Suppressor macrophage (primary cell): ENCODE measurements around the gene SLC25A6.
"Not testable (repeated sequence)": the region's sequence is repeated elsewhere in the genome, so short reads cannot be mapped to it uniquely, and the experiment has no call there.

Experiments used
- DNase-seq, 4 experiments: peaks; one replicate each; pipeline ENCODE4 v3.0.0-alpha.2; 2020 to 2022

SLC25A6 gene

DNA sequence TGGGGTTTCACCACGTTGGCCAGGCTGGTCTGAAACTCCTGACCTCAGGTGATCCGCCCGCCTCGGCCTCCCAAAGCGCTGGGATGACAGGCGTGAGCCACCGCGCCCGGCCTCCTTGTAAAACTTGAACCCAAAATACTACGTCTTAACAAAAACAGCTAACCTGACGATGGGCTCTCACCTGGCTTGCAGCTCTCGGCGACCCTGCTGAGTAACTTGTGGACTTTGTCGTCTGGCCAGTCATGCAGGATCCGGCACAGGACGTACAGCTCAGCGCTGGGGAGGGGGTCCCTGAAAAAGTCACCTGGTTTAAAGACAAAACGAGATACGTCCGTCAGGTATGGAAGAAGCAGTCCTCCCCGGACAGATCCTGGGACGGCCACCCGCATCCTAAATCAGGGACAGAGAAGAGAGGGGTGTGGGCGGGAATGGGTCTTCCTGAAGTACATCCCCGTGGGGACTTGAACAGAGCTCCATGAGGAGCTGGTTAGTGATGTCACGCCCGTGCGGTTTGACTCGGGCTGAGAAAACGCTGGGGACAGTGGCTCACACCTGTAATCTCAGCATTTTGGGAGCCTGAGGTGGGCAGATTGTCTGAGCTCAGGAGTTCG, 20.7 kb upstream of the SLC25A6 start:
- DNase-seq: no peak

DNA sequence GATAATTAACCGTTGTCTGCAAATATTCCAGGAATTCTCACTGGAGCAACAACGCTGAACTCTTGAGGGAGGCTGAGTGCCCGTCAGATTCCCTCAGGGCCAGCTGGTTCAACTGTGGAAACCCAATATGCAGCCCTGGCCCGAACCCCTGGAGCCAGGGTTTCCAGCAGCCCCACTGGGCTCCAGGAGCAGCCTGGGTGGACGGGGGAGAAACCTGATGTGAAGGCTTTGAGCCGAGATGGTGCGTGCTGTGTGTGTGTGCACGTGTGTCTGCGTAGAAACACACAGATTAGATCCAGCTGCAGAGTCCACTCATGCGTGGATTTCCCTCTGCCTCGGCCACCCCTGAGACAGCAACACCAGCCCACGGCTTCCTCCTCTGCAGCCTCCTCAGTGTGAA, 19.4 kb upstream of the SLC25A6 start:
- DNase-seq: no peak

DNA sequence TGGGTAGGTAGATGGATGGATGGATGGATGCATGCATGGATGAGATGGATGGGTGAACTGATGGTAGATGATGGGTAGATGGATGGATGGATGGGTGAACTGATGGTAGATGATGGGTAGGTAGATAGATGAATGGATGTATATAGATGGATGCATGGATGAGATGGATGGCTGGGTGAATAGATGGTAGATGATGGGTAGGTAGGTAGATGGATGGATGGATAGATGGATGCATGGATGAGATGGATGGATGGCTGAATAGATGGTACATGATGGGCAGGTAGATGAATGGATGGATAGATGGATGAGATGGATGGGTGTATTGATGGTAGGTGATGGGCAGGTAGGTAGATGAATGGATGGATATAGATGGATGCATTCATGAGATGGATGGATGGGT, 15.1 kb upstream of the SLC25A6 start:
- no peak for DNase-seq

DNA sequence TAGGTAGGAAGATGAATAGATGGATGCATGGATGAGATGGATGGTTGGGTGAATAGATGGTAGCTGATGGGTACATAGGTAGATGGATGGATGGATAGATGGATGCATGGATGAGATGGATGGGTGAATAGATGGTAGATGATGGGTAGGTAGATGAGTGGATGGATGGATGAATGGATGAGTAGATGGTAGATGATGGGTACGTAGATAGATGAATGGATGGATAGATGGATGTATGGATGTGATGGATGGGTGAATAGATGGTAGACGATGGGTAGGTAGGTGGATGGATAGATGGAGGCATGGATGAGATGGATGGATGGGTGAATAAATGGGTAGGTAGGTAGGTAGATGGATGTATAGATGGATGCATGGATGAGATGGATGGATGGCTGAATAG, 13.9 kb upstream of the SLC25A6 start:
- DNase-seq: not testable (repeated sequence)

DNA sequence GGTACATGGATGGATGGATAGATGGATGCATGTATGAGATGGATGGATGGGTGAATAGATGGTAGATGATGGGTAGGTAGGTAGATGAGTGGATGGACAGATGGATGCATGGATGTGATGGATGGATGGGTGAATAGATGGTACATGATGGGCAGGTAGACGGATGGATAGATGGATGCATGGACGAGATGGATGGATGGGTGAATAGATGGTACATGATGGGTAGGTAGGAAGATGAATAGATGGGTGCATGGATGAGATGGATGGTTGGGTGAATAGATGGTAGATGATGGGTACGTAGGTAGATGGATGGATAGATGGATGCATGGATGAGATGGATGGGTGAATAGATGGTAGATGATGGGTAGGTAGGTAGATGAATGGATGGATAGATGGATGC, 12.0 kb upstream of the SLC25A6 start:
- not testable (repeated sequence) for DNase-seq

DNA sequence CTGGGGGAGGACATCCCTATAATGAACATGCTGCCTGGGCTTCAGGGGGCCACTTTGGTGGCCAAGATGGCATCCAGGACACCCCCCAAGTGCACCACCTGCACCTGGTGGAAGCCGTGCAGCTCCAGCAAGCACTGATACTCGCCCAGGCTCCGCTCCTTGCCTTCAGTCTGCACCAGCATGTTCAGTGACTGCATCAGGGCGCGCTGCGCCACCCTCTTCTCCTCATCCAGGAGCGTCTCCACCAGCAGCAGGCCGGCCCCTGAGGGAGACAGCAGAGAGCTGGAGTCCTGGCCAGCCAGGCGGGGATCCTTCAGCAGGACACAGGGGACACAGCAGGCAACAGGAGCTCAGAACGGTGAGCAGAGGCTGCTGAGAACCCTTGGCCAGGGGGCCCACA, 11.3 kb upstream of the SLC25A6 start:
- DNase-seq: no peak

DNA sequence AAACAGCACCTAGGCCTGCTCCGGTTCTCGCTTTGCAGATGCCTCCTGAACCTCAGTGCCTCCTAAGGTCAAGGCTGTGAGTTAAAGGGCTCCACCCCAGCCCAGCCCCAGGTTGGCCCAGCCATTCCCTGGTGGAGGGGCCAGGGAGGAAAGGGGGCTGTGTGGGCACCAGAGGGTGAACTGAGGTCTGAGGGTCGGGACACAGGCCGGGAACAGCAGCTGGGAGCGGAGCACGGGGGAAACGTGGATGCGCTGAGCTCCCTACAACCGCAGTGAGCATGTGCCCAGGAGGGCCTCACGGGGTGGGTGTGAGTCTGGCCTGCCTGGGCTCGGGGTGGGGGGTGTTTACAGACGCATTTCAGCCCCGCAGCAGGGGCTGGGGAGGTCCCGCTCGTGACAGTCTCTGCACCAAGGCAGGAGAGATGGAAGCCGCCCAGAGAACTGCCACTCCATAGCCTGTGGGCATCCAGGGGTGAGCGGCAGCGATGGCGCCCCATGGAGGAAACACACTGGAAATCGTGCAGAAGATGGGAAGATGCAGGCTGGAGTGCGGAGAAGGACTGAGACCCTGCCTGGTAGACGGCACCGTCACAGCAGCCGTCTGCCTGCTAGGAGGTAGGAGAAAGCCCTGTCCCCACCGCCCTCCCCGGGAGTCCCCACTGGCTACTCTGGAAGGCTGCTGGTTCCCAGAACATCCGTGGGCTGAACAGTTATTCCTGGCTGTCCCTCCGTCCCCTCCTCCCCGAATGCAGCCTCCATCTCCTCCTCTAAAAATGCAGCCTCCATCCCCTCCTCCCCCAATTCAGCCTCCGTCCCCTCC, 9.9 kb upstream of the SLC25A6 start:
- DNase-seq: no peak

DNA sequence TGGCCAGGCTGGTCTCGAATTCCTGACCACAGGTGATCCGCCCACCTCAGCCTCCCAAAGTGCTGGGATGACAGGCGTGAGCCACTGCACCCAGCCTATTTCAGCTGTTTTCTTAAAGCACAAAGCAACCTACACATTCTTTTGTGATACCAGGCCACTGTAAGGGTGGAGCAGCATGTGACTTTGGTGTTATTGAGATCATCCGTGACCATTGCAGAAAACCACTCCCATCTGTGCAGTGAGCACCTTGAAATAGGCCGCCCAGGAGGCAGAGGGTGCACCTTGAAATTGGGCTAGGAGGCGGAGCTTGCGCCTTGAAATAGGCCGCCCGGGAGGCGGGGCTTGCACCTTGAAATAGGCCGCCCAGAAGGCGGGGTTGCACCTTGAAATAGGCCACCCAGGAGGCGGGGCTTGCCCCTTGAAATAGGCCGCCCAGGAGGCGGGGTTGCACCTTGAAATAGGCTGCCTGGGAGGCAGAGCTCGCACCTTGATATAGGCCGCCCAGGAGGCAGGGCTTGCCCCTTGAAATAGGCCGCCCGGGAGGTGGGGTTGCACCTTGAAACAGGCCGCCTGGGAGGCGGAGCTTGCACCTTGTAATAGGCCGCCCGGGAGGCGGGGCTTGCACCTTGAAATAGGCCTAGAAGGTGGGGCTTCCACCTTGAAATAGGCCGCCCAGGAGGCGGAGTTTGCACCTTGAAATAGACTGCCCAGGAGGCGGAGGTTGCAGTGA, 9.0 kb upstream of the SLC25A6 start:
- no peak for DNase-seq

DNA sequence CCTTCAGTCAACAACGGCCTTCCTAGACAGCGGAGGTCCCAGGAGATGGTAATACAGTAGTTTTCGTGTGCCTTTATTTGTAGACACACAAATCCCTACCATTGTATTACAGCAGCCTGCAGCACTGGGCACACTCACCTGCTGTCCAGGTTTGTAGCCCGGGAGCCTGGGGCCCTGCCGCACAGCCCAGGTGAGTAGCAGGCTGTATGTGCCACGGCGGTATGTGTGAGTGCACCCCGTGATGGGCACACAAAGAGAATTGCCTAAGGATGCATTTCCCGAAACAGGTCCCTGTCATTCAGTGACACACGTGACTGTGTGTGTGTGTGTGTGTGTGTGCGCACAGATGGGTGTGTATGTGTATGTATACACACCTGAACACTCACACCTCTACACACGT, 8.1 kb upstream of the SLC25A6 start:
- no peak for DNase-seq

DNA sequence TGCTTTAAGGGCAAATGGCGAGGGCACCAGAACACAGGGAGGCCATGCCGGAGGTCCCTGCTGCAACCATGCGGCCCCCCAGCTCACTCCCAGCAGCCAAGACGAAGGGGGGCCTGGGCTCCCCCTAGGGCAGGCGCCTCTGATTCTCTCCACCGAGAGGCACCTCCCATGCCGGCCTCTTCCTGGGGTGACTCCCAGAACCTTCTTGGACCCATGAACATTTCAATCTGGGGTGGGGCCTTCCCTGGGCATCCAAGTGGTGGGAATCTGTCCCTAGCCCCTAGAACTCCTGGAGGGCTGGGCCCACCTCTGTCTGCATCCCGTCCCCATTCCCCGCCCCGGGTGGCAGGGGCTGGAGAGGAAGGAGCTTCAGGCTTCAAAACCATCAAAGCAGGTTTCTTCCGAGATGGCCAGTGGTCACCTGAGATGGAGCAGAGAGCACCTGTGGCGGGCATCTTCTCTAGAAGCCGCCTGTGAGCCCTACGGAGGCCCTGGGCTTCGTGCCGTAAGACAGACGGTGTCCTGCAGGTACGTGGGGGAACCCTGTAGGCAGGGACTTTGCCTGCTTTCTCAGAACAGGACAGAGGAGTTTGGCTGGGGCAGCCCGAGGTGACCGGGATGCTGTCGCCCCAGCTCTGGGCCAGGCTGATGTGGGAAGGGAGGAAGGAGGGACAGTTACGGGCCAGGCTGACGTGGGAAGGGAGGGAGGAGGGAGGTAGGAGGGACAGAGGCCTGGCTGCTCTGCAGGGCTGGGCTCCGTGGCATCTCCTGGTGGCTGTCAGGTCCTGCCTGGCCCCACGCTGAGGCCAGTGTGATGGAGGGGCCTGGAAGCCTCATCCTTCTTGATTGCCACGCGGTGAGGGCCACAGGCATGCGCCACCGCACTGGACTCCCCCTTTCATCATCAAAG, 6.8 kb upstream of the SLC25A6 start:
- DNase-seq: no peak

DNA sequence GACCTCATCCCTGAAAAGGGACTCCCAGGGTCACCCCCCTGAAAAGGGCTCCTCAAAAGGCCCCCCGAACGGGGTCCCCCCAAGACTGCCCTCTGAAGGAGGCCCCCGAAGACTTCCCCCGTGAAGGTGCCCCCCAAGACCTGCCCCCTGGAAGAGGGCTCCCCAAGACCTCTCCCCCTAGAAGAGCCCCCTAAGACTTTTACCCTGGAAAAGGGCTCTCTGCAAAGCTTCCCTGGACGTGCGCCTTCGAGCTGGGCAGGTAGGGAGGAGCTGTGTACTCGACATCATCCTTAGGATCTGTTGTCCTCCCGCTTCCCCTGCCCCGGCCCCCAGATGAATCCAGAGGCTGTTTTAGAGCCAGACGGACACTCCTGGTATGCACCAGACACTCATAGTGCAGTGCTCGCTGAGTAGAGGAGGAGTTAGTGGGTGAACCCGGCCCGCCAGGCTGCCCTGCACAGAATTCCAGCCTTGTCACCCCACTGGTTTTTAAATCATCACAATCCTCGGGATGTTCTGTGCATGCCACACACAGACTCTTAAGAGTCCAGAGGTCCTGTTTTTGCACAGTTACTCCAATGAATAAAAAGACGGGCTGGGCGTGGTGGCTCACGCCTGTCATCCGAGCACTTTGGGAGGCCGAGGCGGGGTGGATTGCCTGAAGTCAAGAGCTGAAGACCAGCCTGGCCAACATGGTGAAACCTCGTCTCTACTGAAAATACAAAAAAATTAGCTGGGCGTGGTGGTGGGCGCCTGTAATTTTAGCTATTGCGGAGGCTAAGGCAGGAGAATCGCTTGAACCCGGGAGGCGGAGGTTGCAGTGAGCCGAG, 5.7 kb upstream of the SLC25A6 start:
- no peak for DNase-seq

DNA sequence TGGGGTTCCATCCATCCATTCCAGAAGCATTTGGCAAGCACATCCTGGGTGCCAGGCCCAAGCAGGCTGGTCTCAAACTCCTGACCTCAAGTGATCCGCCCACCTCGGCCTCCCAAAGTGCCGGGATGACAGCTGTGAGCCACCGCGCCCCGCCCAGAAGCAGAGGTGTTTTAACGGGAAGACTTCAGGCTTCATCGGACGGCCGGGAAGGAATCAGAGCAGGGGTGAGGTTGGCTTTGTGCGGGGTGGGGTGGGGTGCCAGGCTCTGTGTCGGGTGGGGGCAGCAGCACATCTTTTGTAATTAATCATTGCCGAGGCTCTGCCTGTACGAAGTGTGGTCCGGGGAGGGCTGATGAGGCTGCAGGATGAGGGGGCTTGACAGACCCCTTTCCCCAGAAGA, 5.1 kb upstream of the SLC25A6 start:
- no peak for DNase-seq

DNA sequence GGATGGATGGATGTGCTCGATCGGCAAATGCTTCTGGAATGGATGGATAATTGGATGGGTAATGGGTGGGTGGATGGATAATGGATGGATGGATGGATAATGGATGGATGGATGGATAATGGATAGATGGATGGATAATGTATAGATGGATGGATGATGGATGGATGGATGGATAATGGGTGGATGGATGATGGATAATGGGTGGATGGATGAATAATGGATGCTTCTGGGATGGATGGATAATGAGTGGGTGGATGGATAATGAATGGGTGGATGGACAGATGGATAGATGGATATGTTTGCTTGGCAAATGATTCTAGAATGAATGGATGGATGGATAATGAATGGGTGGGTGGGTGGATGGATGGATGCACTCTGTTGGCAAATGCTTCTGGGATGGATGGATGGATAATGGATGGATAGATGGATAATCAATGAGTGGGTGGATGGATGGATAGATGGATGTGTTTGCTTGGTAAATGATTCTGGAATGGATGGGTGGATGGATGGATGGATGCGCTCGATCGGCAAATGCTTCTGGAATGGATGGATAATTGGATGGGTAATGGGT, 3.8 kb upstream of the SLC25A6 start:
- no peak for DNase-seq

DNA sequence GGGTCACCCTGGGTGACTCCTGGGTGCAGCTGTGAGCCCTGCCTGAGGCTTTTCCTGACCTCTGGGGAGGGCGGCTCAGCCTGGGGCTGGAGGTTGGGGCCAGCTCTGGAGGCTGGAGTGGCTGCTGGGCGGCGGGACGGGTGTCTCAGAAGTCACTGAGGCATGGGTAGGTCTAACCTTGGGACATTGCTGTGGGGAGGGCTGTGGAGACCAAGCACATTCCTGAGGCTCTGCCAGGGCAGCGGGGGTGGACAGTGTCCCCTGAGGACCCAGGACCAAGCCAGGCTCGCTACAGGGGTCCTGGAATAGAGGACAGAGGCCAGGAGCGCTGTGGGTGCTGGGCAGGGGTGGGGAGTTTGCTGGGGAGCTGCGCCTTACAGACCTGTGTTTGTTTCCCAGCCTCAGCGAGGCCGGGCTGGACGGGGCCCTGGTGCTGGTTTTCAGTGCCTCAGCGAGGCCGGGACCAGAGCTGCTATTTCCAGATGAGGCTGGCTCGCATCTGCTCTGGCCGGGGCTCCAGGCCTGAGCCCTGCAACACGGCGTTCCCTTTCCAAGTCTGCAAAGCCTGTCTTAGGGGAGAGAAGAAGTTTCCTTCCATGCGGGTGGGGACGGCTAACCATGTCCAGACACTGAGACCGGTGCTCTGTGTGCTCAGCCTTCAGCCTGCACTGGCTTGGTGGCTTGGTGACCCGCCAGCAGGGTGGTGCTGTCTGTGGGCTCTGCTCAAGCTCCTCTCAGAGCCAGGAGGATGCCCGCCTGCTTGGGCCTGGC, 3.0 kb upstream of the SLC25A6 start:
- DNase-seq: no peak

DNA sequence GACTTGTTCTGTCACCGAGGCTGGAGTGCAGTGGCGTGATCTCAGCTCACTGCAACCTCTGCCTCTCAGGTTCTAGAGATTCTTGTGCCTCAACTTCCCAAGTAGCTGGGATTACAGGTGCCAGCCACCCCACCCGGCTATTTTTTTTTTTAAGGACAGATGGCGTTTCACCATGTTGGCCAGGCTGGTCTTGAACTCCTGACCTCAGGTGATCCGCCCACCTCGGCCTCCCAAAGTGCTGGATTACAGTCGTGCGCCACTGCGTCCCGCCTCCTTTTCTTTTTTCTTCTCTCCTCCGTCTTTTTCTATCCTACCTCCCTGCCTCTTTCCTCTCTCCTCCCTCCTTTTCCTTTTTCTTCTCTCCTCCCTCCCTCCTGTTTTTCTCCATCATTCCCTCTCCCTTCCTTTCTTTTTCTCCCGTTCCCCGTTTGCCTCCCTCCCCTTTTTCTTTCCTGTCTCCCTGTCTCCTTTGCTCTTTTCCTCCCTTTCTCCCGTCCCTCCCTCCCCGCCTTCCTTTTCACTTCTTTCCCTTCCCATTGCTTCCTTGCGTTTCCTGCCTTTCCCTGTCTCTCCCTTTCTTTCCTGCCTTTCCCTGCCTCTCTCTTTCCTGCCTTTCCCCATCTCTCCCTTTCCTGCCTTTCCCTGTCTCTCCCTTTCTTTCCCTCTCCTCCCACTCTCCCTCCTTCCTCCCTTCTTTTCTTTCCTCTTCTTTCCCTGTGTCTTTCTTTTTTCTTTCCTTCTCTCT, 2.1 kb upstream of the SLC25A6 start:
- no peak for DNase-seq

DNA sequence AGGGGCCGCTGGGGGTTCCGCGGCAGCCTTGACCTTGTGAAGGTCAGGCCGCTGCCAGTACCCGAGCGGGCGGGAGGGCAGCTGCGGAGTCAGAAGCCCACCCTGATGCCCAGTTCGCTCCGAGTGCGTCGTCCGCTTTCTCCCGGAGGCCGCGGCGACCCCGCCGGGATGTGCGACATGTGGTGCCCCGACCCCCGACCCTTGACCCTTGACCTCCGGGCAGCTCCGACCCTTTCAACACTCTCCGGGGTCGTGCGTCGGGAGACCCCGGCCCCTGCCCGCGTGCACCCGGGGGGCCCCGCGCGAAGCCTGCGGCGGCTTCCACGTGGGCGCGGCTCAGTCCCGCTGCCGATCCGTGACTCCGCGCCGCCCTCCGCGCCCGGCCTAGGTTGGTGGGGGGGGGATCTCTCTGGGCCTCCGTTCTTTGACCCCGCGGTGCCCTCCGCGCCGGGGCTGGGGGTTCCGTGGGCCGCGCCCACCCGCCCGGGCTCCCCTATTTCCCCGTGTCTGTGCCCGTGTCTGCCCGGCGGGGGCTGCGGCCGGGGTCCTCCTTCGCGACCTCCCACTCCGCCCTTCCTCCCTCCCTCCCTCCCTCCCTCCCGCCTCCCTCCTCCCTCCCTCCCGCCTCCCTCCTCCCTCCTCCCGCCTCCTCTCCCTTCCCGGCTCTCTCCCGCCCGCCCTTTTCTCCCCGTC, 609 bp upstream of the SLC25A6 start:
- DNase-seq: peak; percentile 65 to 85 (median 74)

DNA sequence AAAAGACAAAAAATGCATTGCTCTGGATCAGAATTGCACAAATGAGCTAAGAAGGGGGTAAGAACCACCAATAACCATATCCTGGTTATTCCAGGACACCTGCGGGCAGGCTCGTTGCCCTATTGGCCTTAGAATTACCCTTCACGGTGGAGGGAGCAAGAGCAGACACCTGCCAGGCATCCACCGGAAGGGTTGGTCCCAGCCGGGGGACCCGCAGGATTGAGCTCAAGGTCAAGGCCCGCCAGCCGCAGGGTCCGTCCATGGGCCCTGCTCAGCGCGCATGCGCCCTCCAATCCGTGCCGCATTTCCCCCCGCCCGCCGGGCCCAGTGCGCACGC, 575 bp downstream of the SLC25A6 start:
- no peak for DNase-seq

DNA sequence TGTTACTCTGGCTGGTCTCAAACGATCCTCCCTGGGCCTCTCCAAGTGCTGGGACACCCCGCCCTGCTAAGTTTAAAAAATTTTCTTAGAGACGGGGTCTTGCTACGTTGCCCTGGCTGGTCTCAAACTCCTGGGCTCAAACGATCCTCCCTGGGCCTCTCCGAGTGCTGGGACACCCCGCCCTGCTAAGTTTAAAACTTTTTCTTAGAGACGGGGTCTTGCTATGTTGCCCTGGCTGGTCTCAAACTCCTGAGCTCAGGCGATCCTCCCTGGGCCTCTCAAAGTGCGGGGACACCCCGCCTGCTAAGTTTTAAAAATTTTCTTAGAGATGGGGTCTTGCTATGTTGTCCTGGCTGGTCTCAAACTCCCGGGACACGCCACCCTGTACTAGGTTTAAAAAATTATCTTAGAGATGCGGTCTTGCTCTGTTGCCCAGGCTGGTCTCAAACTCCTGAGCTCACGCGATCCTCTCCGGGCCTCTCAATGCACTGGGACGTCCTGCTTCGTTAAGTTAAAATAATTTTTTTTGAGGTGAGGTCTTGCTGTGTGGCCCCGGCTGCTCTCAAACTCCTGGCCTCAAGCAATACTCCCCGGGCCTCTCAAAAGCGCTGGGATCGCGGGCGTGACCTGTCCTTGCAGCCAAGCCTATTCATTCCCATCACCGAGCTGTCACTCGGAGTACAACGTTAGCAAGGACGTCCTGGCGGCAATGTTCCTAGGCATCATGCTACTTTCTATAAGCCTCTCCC, 1.1 kb downstream of the SLC25A6 start:
- DNase-seq: no peak

DNA sequence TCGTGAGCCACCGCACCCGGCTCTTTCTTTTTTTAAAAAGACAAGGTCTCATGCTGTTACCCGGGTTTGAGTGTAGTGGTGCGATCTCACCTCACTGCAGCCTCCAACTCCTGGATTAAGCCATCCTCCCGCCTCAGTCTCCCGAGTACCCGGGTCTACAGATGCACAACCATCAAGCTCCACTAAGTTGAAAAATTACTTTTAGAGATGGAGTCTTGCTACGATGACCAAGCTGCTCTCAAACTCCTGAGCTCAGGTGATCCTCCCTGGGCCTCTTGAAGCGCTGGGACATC, 2.0 kb downstream of the SLC25A6 start:
- no peak for DNase-seq
